GM19099 (cell line): Measurements from ENCODE around the gene CHMP4A.

ENCODE experiments used
- POLR2A ChIP-seq: IDR thresholded peaks from 3 replicates; pipeline ENCODE4 v1.6.1; 2011; ENCODE audit warnings: low read depth; ENCODE audit not compliant: insufficient read length; ENCODE audit errors: extremely low read depth

The CHMP4A gene

DNA sequence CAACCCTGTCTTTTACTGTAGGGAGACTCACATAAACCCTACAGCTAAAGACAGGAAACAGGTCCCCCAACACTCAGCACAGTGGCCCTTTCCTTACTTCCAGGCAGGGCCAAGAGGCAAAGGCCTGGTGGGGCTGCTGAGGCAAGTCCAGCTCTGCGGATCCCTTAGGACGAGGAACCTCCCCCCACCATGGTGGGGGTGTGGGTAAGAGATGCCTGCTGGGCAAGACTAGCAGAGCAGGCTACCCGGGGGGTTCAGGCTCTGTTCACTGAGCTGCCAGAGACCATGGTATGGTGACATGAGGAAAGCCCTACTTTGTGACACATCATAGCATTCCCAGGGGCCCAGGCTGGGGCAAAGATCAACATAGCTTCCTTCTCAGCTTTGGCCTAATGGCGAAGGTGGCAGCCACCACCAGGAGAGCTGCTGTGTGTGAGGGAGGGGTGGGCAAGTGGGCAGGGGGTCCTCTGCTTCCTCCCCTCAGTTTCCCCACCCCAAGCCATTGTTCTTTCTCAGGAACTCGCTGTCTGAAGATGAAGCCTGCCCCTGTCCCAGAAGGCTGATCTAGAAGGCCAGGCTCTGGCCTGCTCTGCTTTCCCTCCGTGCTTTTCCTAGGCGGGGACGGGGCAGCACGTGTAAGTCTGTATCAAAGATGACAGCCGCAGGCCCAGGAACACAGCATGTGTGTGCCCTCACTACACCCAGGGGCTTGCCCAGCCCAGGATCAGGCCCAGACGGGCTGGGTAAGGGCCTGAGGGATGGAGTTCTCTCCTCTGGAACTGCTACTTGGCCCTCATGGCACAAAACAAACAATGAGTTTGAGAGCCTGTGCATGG, 39.2 kb upstream of the CHMP4A start:
- no peak for TF ChIP-seq POLR2A

DNA sequence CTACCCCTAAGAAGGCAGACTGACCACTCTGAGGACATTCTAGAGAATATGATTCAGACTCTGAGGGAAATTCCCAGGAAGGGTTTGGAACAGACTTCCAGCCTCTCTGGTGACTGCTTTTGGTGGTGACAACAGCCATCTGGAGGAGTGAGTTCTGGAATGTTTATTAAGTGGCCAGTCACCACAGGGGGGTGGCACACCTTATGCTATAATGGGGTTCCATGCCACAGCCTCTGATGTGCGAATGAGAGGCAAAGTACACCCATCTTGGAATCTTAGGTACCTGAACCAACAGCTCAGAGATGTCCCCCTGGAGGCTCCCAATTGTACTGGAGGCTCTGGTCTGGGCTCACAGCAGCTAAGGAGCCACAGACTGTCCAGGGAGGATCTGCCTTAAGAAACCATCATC, 38.6 kb upstream of the CHMP4A start:
- no peak for TF ChIP-seq POLR2A

DNA sequence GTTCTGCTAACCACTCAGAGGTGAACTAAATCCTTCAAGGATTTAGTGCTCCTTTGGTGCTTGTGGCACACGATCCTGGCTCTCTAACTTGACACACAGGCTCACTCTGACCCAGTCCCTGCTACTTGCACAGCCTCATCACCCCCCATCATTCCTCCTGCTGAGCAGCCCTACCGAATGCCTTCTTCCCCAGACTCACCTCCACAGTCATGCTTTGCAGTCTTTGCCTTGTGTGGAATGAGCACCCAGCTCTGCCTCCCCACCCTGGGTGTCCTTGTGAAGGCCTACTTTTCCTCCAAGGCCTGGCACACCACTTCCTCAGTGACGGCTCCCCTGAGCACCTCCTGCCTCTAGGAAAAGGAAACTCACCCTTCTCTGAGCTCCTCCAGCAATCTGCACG, 37.1 kb upstream of the CHMP4A start:
- no peak for TF ChIP-seq POLR2A

GRCh38 chr14:24249230-24250021, 36.1 kb upstream of the CHMP4A start:
- TF ChIP-seq POLR2A: no peak

- TF ChIP-seq POLR2A: no peak
Measured at GRCh38 chr14:24247422-24247821, 34.1 kb upstream of the CHMP4A start.

DNA sequence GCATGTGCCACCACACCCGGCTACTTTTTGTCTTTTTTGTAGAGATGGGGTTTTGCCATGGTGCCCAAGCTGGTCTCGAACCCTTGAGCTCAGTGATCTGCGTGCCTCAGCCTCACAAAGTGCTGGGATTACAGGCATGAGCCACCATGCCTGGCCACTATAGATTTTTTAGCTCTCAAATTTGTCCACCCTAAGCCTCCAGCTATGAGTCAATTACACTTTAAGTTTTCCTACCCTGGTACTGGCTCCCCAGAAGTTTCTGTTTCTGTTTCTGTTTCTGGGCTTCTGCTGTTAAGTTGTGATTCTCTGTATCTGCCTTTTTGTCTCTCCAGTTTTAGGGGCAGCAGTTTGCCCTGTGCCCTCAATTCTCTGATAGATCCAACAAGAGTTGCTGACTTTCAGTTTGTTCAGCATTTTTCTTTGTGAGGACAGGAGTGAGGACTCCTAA, 33.5 kb upstream of the CHMP4A start:
- no peak for TF ChIP-seq POLR2A

DNA sequence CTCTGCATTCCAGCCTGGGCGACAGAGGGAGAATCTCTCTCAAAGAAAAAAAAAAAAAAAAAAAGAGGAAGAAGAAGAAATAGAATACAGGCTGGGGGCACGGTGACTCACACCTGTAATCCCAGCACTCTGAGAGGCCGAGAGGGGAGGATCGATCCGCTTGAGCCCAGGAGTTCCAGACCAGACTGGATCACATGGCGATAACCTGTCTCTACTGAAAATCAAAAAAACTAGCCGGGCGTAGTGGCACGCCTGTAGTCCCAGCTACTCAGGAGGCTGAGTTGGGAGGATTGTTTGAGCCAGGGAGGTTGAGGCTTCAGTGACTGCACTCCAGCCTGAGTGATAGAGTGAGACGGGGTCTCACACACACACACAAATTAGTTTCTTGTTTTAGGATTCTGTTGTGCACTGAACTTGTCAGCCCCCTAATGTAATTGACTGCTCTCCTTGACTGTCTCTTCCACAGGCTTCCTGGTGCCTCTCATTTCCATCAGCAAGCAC, 30.1 kb upstream of the CHMP4A start:
- no peak for TF ChIP-seq POLR2A

- TF ChIP-seq POLR2A: no peak
Measured at GRCh38 chr14:24241829-24242443, 28.6 kb upstream of the CHMP4A start.

DNA sequence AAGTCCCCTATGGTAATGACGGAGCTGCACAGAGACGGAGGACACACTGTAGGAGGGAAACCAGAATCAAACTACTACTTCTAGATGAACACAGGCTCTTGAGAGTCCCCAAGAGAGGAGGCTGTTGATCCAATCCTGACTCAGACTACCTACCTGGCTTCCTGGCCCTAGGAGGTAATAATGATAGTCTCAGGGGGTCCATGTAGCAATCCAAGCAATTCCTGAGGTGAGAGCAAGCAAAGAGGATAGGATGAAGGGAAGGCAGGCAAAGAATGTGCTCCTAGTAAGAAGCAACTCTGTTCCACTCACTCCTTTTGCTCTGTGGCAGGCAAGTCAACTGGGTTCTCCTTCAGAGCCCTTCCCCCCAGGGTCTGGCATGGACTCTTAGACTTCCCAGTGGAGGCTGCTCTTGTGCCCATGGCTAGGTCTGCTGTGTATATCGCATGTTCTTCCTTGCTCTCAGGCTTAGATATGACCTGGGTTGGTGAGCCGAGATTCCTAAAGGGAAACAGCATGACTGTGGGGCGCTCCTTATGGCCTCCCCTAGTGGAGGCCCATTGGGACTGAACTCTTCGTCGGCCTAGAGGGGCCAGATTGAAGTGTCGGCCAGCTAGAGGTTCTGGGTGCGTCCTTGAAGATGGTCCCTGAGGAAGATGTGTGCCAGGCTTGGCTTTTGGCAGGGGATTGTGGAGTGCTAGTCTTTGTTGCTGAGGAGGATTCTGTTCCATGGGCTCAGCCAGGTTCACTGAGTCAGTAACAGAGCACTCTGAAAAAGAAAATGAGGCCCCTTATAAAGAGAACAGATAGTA, 27.0 kb upstream of the CHMP4A start:
- TF ChIP-seq POLR2A: no peak

- no peak for TF ChIP-seq POLR2A
Measured at GRCh38 chr14:24238527-24239037, 25.3 kb upstream of the CHMP4A start.

- no peak for TF ChIP-seq POLR2A
Measured at GRCh38 chr14:24238123-24238522, 24.8 kb upstream of the CHMP4A start.

DNA sequence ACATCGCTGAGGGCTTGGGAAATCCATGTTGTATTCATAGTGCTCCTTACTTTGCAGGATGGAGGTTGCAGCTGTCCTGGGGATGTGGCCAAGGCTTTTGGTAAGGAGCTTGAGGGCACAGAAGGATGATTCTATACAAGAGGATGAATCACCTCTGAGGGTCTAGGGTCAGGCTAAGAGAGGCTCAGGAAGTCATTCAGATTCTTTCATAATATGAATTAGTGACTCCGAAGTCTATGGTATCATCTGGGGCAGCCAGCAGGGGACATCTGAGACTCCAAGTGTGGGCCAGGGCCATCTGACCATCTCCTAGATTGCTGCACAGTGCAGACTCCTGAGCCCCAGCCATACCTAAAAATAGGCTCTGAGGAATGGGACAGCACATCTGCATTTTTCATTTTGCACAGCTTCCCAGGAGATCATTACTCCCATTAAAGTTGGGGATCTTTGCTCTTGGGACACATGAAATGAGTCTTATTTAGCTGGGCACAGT, 24.2 kb upstream of the CHMP4A start:
- no peak for TF ChIP-seq POLR2A

DNA sequence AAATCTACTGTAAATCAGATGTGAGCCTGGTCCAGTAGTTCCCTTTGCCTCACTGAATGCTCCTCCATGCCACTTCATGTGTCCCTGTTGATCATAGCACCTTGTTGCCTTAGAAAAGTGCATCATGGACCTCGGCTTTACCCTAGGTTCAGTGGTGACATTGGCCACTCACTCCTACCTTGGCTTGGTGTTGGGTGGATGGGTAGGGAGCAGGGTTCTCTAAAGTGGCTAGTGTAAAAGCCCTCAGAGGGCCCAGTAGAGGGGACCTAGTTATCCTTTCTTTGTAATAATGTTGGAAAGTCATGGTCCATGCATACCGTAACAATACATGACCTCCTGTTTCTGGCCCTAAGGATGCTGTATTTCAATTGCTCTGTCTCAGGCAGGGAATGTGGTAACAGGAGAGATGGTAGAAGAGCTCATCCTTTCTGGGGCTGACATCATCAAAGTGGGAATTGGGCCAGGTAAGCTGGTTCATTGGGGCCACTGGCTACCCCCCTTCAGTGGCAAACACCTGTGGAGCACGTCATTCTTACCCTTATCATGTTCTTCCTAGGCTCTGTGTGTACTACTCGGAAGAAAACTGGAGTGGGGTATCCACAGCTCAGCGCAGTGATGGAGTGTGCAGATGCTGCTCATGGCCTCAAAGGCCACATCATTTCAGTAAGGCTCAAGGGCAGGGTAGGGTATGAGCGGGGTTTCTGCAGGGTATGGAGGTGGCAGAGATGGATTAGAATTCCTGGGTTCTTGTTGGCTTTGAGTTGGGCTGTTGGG, 23.6 kb upstream of the CHMP4A start:
- TF ChIP-seq POLR2A: no peak
